Kidney (tissue), 14 donors: ENCODE data around the gene CSNK1G1. TPM values are rescaled to one million over a fixed set of nuclear protein-coding genes. Genes with fewer than 3 reads are reported as not detected.

Experiments used
- DNase-seq, 5 donors: peaks; one replicate each; pipeline ENCODE4 v3.0.0-alpha.2; 2013 to 2020
- FAIRE-seq: peaks from 2 replicates; lab custom pipeline; 2012; peaks lifted over from hg19 to GRCh38; lab: Jason Lieb, UNC
- H3K27ac ChIP-seq, 2 donors: one replicate each; pipeline ENCODE4 v1.7.0; 2013; ENCODE audit warnings: low read depth in 2 of 2, low read length in 2 of 2, inconsistent platforms in 1 of 2
- H3K27me3 ChIP-seq: one replicate; pipeline ENCODE4 v1.7.1; 2013; ENCODE audit warnings: low read length, inconsistent platforms; ENCODE audit not compliant: control insufficient read depth, insufficient read depth
- H3K36me3 ChIP-seq, 3 donors: one replicate each; pipeline versions ENCODE4 v1.7.0 to v1.7.1; 2013; ENCODE audit warnings: low read length in 3 of 3, control low read depth in 1 of 3, inconsistent platforms in 1 of 3; ENCODE audit not compliant: insufficient read depth in 3 of 3, control insufficient read depth in 2 of 3
- H3K4me1 ChIP-seq, 3 donors: one replicate each; pipeline versions ENCODE4 v1.7.0 to v1.7.1; 2013; ENCODE audit warnings: low read length in 3 of 3, inconsistent platforms in 1 of 3, low read depth in 1 of 3; ENCODE audit not compliant: control insufficient read depth in 2 of 3, insufficient read depth in 2 of 3
- H3K4me3 ChIP-seq, 3 donors: one replicate each; pipeline versions ENCODE4 v1.7.0 to v1.8.1; 2013; ENCODE audit warnings: low read length in 3 of 3, control low read depth in 1 of 3, inconsistent platforms in 1 of 3
- H3K9ac ChIP-seq, 3 donors: one replicate each; pipeline versions ENCODE4 v1.7.0 to v1.7.1; 2013; ENCODE audit warnings: low read length in 3 of 3, control low read depth in 1 of 3, inconsistent platforms in 1 of 3
- H3K9me3 ChIP-seq, 3 donors: one replicate each; pipeline versions ENCODE4 v1.7.0 to v1.7.1; 2013; ENCODE audit warnings: low read length in 3 of 3, control low read depth in 1 of 3, inconsistent platforms in 1 of 3; ENCODE audit not compliant: control insufficient read depth in 2 of 3, insufficient read depth in 1 of 3
- intact Hi-C: fragments of 100-400 bp; cut with DNase I; formaldehyde crosslinking; loops from one replicate; pipeline ENCODE4 v1.11.1; 2022
- polyA plus RNA-seq: library from polyadenylated mRNA; stranded (reverse); fragments of 350-450 nt; fragmentation: Illumina TruSeq; extraction: RNeasy Lipid Tissue Mini Kit (QIAGEN cat#74804); gene quantifications from one replicate; pipeline ENCODE4 v1.2.3, GENCODE V29; 2014; ENCODE audit warnings: low read depth, low replicate concordance; ENCODE audit not compliant: insufficient read depth
- total RNA-seq: library from RNA; stranded (reverse); fragmentation: NEBNext Ultra II Directional; extraction: Animal tissue kit (Norgen Biotek cat#: 25700); gene quantifications from one replicate; pipeline ENCODE4 v1.2.1, GENCODE V29; 2021
- TF ChIP-seq, protein P1 (sequence below): IDR thresholded peaks from 3 replicates; pipeline ENCODE4 v1.5.1; 2012; ENCODE audit warnings: mild to moderate bottlenecking, moderate library complexity, borderline replicate concordance; ENCODE audit not compliant: insufficient read depth; ENCODE audit errors: extremely low read depth
- donor health status: control.
- donor health status: control.
- donor health status: control.
- donor health status: control.
- donor health status: control.
- donor health status: DM: yes; HTN: yes; CAD: no.
- donor health status: Normal renal cell carcinoma (clear cell type).

The CSNK1G1 gene
- total and polyA plus RNA-seq, 2 donors from 2014 or later = 5.0 to 25.8 TPM

DNA sequence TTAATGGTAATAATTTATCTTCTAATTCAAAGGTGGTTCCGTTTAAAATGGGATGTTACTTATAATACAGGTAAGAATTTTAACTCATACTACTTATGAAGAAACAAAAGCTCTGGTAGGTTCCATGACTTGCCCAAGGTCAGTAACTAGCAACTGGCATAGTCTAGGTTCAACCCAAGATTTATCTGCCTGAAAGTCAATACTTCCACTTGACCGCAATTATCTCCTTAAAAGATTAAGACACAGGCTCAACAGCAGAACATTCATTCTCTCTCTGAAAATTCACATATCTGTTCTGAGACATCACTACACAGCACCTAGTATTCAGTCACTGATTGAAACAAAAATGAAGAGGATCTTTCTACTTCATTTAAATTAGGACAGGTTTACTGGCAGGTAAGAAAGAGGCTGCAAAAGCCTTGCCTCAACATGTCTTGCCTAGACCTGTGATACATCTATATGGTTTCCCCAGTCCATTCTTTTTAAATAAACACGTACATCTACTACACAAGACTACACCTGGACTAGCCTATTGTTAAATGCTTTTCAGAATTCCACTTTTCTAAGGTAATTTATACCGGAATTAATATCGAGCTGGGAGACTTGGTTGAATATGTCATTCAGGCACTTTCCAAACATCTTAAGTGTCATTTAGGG is 1.2 kb downstream of the CSNK1G1 start:
- TF ChIP-seq, protein P1, sequence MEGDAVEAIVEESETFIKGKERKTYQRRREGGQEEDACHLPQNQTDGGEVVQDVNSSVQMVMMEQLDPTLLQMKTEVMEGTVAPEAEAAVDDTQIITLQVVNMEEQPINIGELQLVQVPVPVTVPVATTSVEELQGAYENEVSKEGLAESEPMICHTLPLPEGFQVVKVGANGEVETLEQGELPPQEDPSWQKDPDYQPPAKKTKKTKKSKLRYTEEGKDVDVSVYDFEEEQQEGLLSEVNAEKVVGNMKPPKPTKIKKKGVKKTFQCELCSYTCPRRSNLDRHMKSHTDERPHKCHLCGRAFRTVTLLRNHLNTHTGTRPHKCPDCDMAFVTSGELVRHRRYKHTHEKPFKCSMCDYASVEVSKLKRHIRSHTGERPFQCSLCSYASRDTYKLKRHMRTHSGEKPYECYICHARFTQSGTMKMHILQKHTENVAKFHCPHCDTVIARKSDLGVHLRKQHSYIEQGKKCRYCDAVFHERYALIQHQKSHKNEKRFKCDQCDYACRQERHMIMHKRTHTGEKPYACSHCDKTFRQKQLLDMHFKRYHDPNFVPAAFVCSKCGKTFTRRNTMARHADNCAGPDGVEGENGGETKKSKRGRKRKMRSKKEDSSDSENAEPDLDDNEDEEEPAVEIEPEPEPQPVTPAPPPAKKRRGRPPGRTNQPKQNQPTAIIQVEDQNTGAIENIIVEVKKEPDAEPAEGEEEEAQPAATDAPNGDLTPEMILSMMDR = no peak
- Histone ChIP-seq H3K4me1 (peaks cover 0 to 5% (median 0%) of the 10 kb centered on the region in 3 donors), H3K9me3 (no peaks in the 10 kb centered on the region), H3K27ac (no peak overlapping the region), H3K36me3 (no peaks in the 10 kb centered on the region), H3K4me3 (peak overlapping the region; percentile 81 to 99 (median 85)), H3K27me3 (no peaks in the 10 kb centered on the region), H3K9ac (peak overlapping the region; percentile 37 to 92 (median 90))
- FAIRE-seq = no peak
- intact Hi-C loops = no loop called here
- peak in 1 of 5 donors; percentile 25 for DNase-seq

DNA sequence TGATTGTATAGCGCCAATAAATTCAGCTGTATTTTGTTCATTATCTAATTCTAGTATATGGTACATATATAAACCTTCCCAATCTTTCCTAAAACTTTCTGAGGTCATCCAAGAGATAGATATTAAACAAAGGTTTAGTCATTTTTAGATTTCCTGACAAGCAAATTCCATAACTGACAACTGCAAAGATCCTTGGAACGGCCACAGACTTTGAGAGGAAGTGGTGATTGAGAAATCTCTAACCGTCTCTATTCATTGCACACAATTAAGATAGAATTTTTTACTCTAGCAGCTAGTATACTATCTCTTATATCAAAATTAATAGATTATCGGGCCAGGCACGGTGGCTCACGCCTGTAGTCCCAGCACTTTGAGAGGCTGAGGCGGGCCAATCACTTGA is 4.7 kb downstream of the CSNK1G1 start:
- H3K4me3 ChIP-seq = no peak overlapping the region
- no peak overlapping the region for H3K27ac ChIP-seq
- no peak overlapping the region for H3K9ac ChIP-seq
- no peak for FAIRE-seq
- H3K36me3 ChIP-seq = no peaks in the 10 kb centered on the region
- peaks cover 0 to 5% (median 0%) of the 10 kb centered on the region in 3 donors for H3K4me1 ChIP-seq
- no peak for DNase-seq
- TF ChIP-seq, protein P1 = no peak
- H3K9me3 ChIP-seq = no peaks in the 10 kb centered on the region
- intact Hi-C loops = no loop called here
- H3K27me3 ChIP-seq = no peaks in the 10 kb centered on the region

DNA sequence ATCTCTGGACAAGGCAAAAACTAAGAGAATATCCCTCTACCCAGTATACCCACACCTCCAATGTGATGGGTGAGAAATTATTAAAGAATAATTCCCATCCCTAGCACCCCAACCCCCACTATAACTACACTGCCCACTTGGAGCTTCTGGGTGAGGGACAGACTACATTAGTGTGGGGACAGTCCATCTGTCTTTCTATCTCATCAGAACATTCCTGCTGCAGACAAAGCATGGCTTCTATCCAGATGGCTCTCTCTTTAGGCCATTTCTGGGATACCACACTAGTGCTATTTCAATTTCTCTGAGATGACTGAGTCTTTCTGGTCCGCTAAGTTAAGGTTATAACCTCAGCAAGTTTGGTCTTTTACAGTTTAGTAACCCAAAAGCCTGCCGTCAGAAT is 6.6 kb downstream of the CSNK1G1 start:
- intact Hi-C loops = no loop called here
- Histone ChIP-seq H3K9ac (no peak overlapping the region), H3K4me1 (peaks cover 0 to 4% (median 0%) of the 10 kb centered on the region in 3 donors), H3K27me3 (no peaks in the 10 kb centered on the region), H3K4me3 (no peak overlapping the region), H3K36me3 (no peaks in the 10 kb centered on the region), H3K9me3 (no peaks in the 10 kb centered on the region), H3K27ac (no peak overlapping the region)
- DNase-seq = no peak
- TF ChIP-seq, protein P1 = no peak
- no peak for FAIRE-seq
